Pancreas (tissue), 10 donors: ENCODE measurements around the gene FAIM2. TPM values are rescaled to one million over a fixed set of nuclear protein-coding genes. Genes with fewer than 3 reads are reported as not detected.
A peak's percentile ranks its signal among the peaks of the same experiment; 100 is the strongest.

Experiments used
- ATAC-seq, 4 donors: fragments of 200-7000 bp; cut with Tn5 transposase; one replicate each; pipeline versions ENCODE4 v1.8.0 to v1.9.1; 2020; ENCODE audit warnings: mild to moderate bottlenecking in 4 of 4, moderate library complexity in 4 of 4
- DNase-seq, 6 donors: peaks; one replicate each; pipeline ENCODE4 v3.0.0-alpha.2; 2020
- FAIRE-seq: peaks from 2 replicates; lab custom pipeline; 2012; peaks lifted over from hg19 to GRCh38; lab: Jason Lieb, UNC
- H3K27ac ChIP-seq, 4 donors: fragments of 200-600 bp; sonication (generic); 1 replicate in 3 of 4; 2 replicates in 1 of 4; pipeline versions ENCODE4 v1.5.0 to v1.8.0; 2020
- H3K27me3 ChIP-seq, 4 donors: fragments of 200-600 bp; one replicate each; pipeline ENCODE4 v1.8.0; 2021
- H3K36me3 ChIP-seq, 3 donors: fragments of 200-600 bp; sonication (generic) in 1 of 3; one replicate each; pipeline versions ENCODE4 v1.5.0 to v1.8.0; 2020 to 2021
- H3K4me1 ChIP-seq, 3 donors: fragments of 200-600 bp; one replicate each; pipeline ENCODE4 v1.8.0; 2021
- H3K4me3 ChIP-seq, 4 donors: fragments of 200-600 bp; sonication (generic) in 2 of 4; one replicate each; pipeline versions ENCODE4 v1.5.0 to v1.8.0; 2020 to 2021
- H3K9me3 ChIP-seq, 4 donors: fragments of 200-600 bp; one replicate each; pipeline ENCODE4 v1.8.0; 2021
- CTCF ChIP-seq, 4 donors: fragments of 200-600 bp; sonication (generic) in 3 of 4; IDR thresholded peaks; one replicate each; pipeline versions ENCODE4 v1.5.0 to v1.8.0; 2021; ENCODE audit warnings: antibody characterized with exemption in 4 of 4
- WGBS, 2 donors: extraction: QIAGEN DNeasy Blood & Tissue Kit; methylation state at CpG; one replicate each; pipeline ENCODE4 v1.1.7; 2013; 5-methylcytosine and 5-hydroxymethylcytosine counted together
- intact Hi-C, 3 donors: fragments of 100-400 bp; cut with DNase I; formaldehyde crosslinking; loops; one replicate each; pipeline versions ENCODE4 v1.11.1 to v1.14.2; 2022
- polyA plus RNA-seq, 2 donors: library from polyadenylated mRNA; stranded (reverse); fragments of 200-250 nt; gene quantifications; one replicate each; pipeline ENCODE4 v1.2.3, GENCODE V29; 2013
- total RNA-seq, 6 donors: library from RNA; stranded (reverse); fragmentation: NEBNext Ultra II Directional in 4 of 6; extraction: Animal tissue kit (Norgen Biotek cat#: 25700) in 4 of 6; gene quantifications; one replicate each; pipeline versions ENCODE4 v1.2.1 to v1.2.4, GENCODE V29; 2021 to 2023
- donor health status: healthy with polysubstance abuse.
- donor health status: DM: no; HTN: no; CAD: no; lungs with moderate emphysema.
- donor health status: DM: no; HTN: no; CAD: no.
- donor health status: control.
- donor health status: control.
- donor health status: Bipolar disorder and iron deficiency.
- donor health status: DM: yes; HTN: yes; CAD: no.
- donor health status: DM: no; HTN: no; CAD: no.
- donor health status: DM: no; HTN: no; CAD: no.
- donor health status: DM: yes; HTN: yes; CAD: no.

Gene FAIM2
- total and polyA plus RNA-seq, 8 donors: 0.14 to 2.1 (median 0.56) TPM

DNA sequence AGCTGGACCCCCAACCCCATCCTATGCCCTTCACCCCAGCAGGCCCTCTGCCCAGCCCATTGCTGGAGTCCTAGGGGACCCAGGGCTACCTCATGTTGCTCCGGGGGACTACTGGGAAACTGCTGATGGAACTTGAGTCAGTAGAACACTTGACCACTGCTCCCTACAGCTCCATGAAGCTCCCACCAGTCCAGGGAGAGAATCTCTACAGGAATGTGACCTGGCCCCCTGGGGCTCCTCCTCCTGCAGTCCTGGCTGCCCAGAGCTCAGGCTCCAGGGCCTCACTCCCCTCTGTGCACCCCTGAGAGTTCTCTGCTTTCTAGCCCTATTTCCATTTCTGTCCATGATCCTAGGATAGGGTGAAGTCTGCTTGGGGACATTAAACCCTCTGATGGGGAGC, 36.0 kb upstream of the FAIM2 start:
- intact Hi-C loops: no loop called here

DNA sequence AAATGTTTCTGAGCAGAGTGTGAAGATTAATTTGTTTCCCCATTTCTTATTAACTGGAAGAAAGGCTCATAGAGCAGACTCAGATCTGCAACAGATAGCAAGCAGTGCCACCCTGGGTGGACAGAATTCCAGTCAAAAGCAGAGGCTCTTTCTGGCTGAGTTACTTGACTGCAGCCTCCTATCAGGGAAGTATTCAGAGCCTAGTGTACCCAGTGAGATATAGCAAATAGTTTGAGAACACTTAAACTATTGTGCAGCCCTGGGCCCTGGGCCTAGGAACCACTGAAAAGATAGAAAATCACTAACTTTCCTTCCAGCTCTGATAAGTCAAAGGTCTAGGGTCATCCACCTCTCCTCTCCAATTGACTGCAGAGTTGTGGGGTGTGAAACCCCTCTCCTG, 35.6 kb upstream of the FAIM2 start:
- intact Hi-C loops: no loop called here

More for the DNA sequence above, 36.0 kb upstream of the FAIM2 start:
- WGBS, 2 donors: 92 to 97% methylated on average over 1 of the region's 1 CpG
- no peak for TF ChIP-seq CTCF (IDR thresholded peaks at IDR 0.05)
- Histone ChIP-seq H3K36me3 (no peaks in the 10 kb centered on the region), H3K4me1 (peaks cover 0 to 4% (median 0%) of the 10 kb centered on the region in 3 donors), H3K27me3 (no peaks in the 10 kb centered on the region), H3K9me3 (no peaks in the 10 kb centered on the region), H3K4me3 (no peak overlapping the region), H3K27ac (peak overlapping the region; percentile 10 to 58 (median 48))
- ATAC-seq (peak in 1 of 4 donors; percentile 18), DNase-seq (no peak), FAIRE-seq (no peak)

DNA sequence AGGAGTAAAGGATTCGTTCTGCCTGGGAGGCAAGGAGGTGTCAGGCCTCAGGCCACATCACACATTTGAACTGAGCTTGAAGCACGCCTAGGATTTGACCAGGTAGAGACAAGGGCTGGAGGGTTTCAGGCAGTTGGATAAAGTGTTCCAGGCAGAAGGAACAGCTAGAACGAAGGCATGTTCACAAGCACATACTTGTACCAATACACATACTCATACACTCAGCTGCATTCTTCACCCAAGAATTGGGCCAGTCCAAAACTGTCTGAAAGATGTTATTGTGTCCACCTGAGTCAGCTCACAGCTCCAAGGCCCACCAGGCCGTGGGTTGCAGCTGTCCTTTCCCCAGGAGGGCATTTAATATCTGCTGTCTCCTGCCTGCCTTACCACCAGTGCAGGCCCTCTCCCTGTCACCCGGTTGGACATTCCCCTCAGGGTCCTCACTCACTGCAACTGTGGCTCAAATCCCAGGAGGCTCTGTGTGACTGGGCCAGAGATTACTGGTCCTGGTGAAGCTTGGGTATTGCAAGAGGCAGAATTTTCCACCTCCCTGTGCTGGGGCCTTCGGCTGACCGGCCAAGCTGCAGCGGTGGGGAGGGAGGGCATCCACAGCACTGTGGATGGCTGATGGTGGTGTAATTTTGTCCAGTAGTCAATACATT, 34.1 kb upstream of the FAIM2 start:
- ATAC-seq (peak in 1 of 4 donors; percentile 9), DNase-seq (no peak), FAIRE-seq (no peak)
- Histone ChIP-seq H3K36me3 (no peaks in the 10 kb centered on the region), H3K4me1 (peaks cover 0 to 4% (median 0%) of the 10 kb centered on the region in 3 donors), H3K27me3 (no peaks in the 10 kb centered on the region), H3K27ac (peak overlapping the region in 2 of 4 donors; percentile 15 to 22), H3K4me3 (no peak overlapping the region), H3K9me3 (no peaks in the 10 kb centered on the region)
- intact Hi-C loops: no loop called here
- no peak for TF ChIP-seq CTCF (IDR thresholded peaks at IDR 0.05)
- WGBS, 2 donors: 66 to 68% methylated on average over 8 of the region's 8 CpGs

More for the DNA sequence above, 35.6 kb upstream of the FAIM2 start:
- H3K9me3 ChIP-seq: no peaks in the 10 kb centered on the region
- H3K27ac ChIP-seq: peak overlapping the region; percentile 10 to 58 (median 48)
- no peak for DNase-seq
- H3K27me3 ChIP-seq: no peaks in the 10 kb centered on the region
- H3K4me3 ChIP-seq: no peak overlapping the region
- no peak for FAIRE-seq
- TF ChIP-seq CTCF (IDR thresholded peaks at IDR 0.05): no peak
- peak in 2 of 4 donors; percentile 59 to 67 for ATAC-seq
- no peaks in the 10 kb centered on the region for H3K36me3 ChIP-seq
- H3K4me1 ChIP-seq: peaks cover 0 to 4% (median 0%) of the 10 kb centered on the region in 3 donors

- intact Hi-C loops: no loop called here
- DNase-seq (peak in 1 of 6 donors; percentile 30), FAIRE-seq (no peak), ATAC-seq (peak in 3 of 4 donors; percentile 33 to 60 (median 58))
- H3K4me3 ChIP-seq: no peak overlapping the region
- H3K36me3 ChIP-seq: no peaks in the 10 kb centered on the region
- peak overlapping the region in 1 of 4 donors; percentile 22 for H3K27ac ChIP-seq
- 53 to 60% methylated on average over 3 of the region's 3 CpGs for WGBS, 2 donors
- peaks cover 0 to 4% (median 0%) of the 10 kb centered on the region in 3 donors for H3K4me1 ChIP-seq
- no peaks in the 10 kb centered on the region for H3K27me3 ChIP-seq
- no peaks in the 10 kb centered on the region for H3K9me3 ChIP-seq
- TF ChIP-seq CTCF (IDR thresholded peaks at IDR 0.05): no peak
Observed at GRCh38 chr12:49936925-49937324, 33.2 kb upstream of the FAIM2 start.

DNA sequence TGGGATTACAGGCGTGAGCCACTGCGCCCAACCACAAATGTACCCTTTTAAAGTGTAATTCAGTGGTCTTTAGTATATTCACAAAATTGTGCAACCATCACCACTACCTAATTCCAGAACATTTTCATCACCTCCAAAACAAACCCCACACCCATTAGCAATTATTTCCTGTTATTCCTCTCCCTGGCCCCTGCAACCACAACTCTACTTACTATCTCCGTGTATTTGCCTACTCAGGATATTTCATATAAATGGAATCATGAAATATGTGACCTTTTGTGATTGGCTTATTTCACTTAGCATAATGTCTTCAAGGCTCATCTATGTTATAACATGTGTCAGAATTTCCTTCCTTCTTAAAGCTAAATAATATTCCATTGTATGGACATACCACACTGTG, 30.8 kb upstream of the FAIM2 start:
- intact Hi-C loops: no loop called here
- Histone ChIP-seq H3K27me3 (no peaks in the 10 kb centered on the region), H3K4me1 (peaks cover 0 to 4% (median 0%) of the 10 kb centered on the region in 3 donors), H3K36me3 (no peaks in the 10 kb centered on the region), H3K27ac (no peak overlapping the region), H3K4me3 (no peak overlapping the region), H3K9me3 (no peaks in the 10 kb centered on the region)
- DNase-seq (no peak), FAIRE-seq (no peak), ATAC-seq (no peak)
- TF ChIP-seq CTCF (IDR thresholded peaks at IDR 0.05): no peak
- WGBS, 2 donors: 83 to 91% methylated on average over 3 of the region's 3 CpGs
